Forelimb muscle (tissue), 1 donor: ENCODE data around the gene ADAM20. TPM values are rescaled to one million over a fixed set of nuclear protein-coding genes. Genes with fewer than 3 reads are reported as not detected.
"Not testable (repeated sequence)": the region's sequence is repeated elsewhere in the genome, so short reads cannot be mapped to it uniquely, and the experiment has no call there.

Experiments
- DNase-seq: peaks from one replicate; pipeline ENCODE4 v3.0.0-alpha.2; 2013; ENCODE audit warnings: low read depth
- polyA plus RNA-seq: library from polyadenylated mRNA; unstranded; fragments of 120-200 nt; gene quantifications from one replicate; pipeline ENCODE4 v1.2.1, GENCODE V29; 2013; ENCODE audit not compliant: insufficient read length

The ADAM20 gene
- polyA plus RNA-seq = 0.06 TPM

GRCh38 chr14:70534904-70535303 is at the start of gene ADAM20:
Gene ADAM20 (minus strand): TSS chr14:70535004. CDS start chr14:70524757, 10,247 bp downstream.
- DNase-seq = no peak

DNA sequence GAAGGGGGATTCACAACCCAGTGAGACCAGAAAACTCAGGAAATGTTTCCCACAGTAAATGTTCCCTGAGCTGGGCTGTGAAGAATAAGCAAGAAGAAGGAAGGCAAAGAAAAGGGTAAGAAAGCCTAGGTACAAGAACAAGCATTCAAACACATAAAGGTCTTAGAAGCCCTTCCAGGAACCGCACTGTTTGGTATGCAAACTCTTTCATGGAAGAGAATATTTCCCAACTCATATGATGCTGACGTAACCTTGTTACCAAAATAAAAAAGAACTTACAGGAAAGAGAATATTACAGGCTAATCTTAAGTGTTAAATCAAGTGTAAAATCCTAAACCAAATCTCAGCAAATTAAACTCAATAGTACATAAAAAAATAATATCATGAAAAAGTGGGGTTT is 42.1 kb upstream of the ADAM20 start:
- no peak for DNase-seq

- DNase-seq = no peak
These were observed 38.2 kb upstream of the ADAM20 start for GRCh38 chr14:70573050-70573449.

DNA sequence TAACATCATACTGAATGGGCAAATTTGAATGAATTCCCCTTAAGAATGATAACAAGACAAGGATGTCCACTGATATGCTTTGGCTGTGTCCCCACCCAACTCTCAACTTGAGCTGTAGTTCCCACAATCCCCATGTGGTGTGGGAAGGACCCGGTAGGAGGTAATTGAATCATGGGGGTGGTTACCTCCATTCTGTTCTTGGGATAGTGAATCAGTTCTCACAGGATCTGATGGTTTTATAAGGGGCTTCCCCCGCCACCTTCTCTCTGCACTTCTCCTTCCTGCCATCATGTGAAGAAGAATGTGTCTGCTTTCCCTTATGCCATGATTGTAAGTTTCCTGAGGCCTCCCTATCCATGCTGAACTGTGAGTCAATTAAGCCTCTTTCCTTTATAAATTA is 36.3 kb upstream of the ADAM20 start:
- DNase-seq = no peak

- no peak for DNase-seq
These were observed 33.0 kb upstream of the ADAM20 start for GRCh38 chr14:70567791-70568190.

- DNase-seq = no peak
These were observed 29.1 kb upstream of the ADAM20 start for GRCh38 chr14:70563869-70564268.

GRCh38 chr14:70563417-70563816 is 28.6 kb upstream of the ADAM20 start:
- no peak for DNase-seq

GRCh38 chr14:70558356-70558755 is 23.6 kb upstream of the ADAM20 start:
- DNase-seq = no peak

- peak; percentile 1 for DNase-seq
These were observed 21.1 kb upstream of the ADAM20 start for GRCh38 chr14:70555890-70556289.

DNA sequence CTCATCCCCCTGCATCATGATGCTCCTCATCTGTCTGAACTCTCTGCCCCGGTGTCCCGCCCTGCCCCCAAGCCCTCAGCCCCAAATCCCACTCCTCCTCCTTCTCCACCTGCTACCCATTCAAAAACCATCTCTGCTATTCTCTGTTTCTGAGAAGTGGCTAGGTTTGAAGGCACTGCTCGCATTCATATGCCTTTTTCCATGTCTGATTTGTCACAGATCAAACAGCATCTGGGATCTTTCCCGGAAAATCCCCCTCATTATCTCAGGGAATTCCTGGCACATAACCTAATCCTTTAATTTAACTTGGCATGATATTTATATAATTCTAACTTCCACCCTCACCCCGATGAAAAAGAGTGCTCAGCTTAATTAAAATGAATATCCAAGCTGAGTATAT is 3.3 kb upstream of the ADAM20 start:
- no peak for DNase-seq

GRCh38 chr14:70536830-70537229 is 2.0 kb upstream of the ADAM20 start:
- no peak for DNase-seq

GRCh38 chr14:70530417-70530816 is 4.4 kb downstream of the ADAM20 start:
- DNase-seq = no peak

GRCh38 chr14:70527501-70528105 is 7.2 kb downstream of the ADAM20 start:
- DNase-seq = no peak

- DNase-seq = no peak
These were observed 9.1 kb downstream of the ADAM20 start for GRCh38 chr14:70525691-70526090.

GRCh38 chr14:70515811-70516210 is 19.0 kb downstream of the ADAM20 start:
- DNase-seq = no peak

DNA sequence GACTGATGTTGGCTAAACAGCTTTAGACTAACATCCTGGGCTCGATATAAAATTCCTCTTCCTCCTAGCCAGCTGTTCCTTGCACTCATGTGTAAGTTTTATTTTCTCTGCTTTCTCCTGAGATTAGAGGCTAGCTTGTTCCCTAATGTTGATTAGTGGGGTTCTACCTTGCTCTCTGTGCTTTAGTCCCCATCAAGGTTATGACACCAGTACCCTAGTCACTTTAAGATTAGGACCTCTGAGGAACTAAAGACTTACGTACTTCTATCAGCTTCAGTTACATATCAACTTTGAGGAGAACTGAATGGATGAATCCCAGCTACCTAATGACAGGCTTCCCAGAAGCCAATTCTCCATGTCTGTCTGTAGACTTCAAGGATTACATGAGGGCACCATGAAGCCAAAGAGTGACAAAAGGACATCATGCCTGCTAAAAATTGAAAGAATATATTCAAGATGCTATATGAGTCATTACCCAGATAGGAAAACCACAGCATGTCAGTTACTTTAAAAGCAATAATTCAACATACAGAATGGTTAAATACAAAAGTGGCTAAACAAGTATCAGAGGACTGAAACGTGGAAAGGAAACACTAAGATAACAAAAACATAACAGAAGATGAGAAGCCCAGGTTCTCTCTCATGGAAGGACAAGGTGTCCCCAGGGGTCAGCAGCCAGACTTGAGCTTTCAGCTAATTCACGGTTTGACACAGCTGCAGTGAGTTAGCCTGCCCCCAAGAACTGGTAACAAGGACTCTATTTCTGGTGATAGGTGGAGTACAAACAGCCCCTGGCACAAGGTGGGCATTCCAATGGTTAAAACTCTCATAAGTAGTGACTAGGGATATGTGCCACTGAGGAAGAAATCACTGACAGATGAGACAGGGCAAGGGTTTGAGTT is 20.4 kb downstream of the ADAM20 start:
- no peak for DNase-seq

DNA sequence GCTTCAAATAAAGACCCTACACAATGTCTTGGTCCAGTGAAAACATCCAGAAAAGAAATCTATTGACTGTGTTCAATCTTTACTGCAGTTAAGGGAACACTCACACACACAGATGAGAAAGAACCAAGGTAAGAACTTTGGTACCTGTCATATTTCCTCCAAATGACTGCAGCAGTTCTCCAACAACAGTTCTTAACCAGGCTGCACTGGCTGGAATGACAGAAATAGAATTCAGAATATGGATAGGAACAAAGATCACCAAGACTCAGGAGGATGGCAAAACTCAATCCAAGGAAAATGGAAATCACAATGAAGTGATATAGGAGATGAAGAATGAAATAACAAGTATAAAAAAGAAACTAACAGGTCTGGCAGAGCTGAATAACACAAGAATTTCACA is 36.6 kb downstream of the ADAM20 start:
- no peak for DNase-seq

- no peak for DNase-seq
These were observed 45.1 kb downstream of the ADAM20 start for GRCh38 chr14:70489579-70490200.

GRCh38 chr14:70477356-70478105 is 57.3 kb downstream of the ADAM20 start:
- DNase-seq = not testable (repeated sequence)

DNA sequence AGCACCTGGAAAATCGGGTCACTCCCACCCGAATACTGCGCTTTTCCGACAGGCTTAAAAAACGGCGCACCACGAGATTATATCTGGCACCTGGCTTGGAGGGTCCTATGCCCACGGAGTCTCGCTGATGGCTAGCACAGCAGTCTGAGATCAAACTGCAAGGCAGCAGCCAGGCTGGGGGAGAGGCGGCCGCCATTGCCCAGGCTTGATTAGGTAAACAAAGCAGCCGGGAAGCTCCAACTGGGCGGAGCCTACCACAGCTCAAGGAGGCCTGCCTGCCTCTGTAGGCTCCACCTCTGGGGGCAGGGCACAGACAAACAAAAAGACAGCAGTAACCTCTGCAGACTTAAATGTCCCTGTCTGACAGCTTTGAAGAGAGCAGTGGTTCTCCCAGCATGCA is 59.3 kb downstream of the ADAM20 start:
- not testable (repeated sequence) for DNase-seq

- no peak for DNase-seq
These were observed 61.0 kb downstream of the ADAM20 start for GRCh38 chr14:70473825-70474224.
